Mucosa of gallbladder (tissue), 1 donor: ENCODE measurements around the gene MBNL2. TPM values are rescaled to one million over a fixed set of nuclear protein-coding genes. Genes with fewer than 3 reads are reported as not detected.

Source experiments
- total RNA-seq: library from RNA; stranded (reverse); gene quantifications from one replicate; pipeline ENCODE4 v1.2.1, GENCODE V29; 2021
- donor health status: DM: no; HTN: no; CAD: no.

Gene MBNL2
- total RNA-seq, 1 donor from 2014 or later, result 74.7 TPM

Other genes with a start within 250 kb of the MBNL2 start
- not detected for gene OXGR1, start 227.9 kb upstream of the MBNL2 start, total RNA-seq
- 39.4 TPM for gene RAP2A, start 211.8 kb downstream of the MBNL2 start, total RNA-seq